Measurements from ENCODE around the gene HSF2. TPM values are rescaled to one million over a fixed set of nuclear protein-coding genes. Genes with fewer than 3 reads are reported as not detected.

Gene HSF2
- total and polyA plus RNA-seq, 2 of the 13 experiments (the other 11 are each of a cell fraction or from before 2014, with no cell fraction given), result 24.8 to 26.4 TPM

GRCh38 chr6:122399348-122400120, at the start of gene HSF2 (continued):
- TF ChIP-seq CBX1 (IDR thresholded peaks at IDR 0.05; ENCODE audit: low read depth) (peak; percentile 84), NFE2 (CRISPR knock-in tag; IDR thresholded peaks at IDR 0.05) (no peak), ZNF607 (CRISPR knock-in tag; IDR thresholded peaks at IDR 0.05; ENCODE audit: borderline replicate concordance) (peak; percentile 83), THAP11 (CRISPR knock-in tag; IDR thresholded peaks at IDR 0.05) (peak; percentile 65), HNF4A (CRISPR knock-in tag; IDR thresholded peaks at IDR 0.05) (peak; percentile 24; the same call in 1 of the 2 replicates), ZNF749 (CRISPR knock-in tag; IDR thresholded peaks at IDR 0.05; ENCODE audit: borderline replicate concordance) (peak; percentile 92), HOXA3 (CRISPR knock-in tag; IDR thresholded peaks at IDR 0.05) (peak; percentile 61), ZNF572 (CRISPR knock-in tag; IDR thresholded peaks at IDR 0.05) (no peak), ZNF496 (CRISPR knock-in tag; IDR thresholded peaks at IDR 0.05; ENCODE audit: insufficient replicate concordance) (no peak), ZFP36L2 (CRISPR knock-in tag; IDR thresholded peaks at IDR 0.05) (no peak), ZBTB33 (CRISPR knock-in tag; IDR thresholded peaks at IDR 0.05) (no peak), ZNF484 (CRISPR knock-in tag; IDR thresholded peaks at IDR 0.05; ENCODE audit: borderline replicate concordance, low read depth) (no peak), CSRNP2 (CRISPR knock-in tag; conservative IDR thresholded peaks at IDR 0.05; ENCODE audit: low read depth) (no peak), ZNF121 (CRISPR knock-in tag; IDR thresholded peaks at IDR 0.05) (no peak; the same call in 1 of the 2 replicates), JUND (CRISPR knock-in tag; IDR thresholded peaks at IDR 0.05) (peak; percentile 62; the same call in 1 of the 2 replicates), KDM5A (IDR thresholded peaks at IDR 0.05; ENCODE audit: borderline replicate concordance, low read length) (peak; percentile 74; the same call in 1 of the 2 replicates), ZSCAN21 (CRISPR knock-in tag; IDR thresholded peaks at IDR 0.05; ENCODE audit: borderline replicate concordance) (no peak; the same call in 1 of the 2 replicates), ZNF609 (CRISPR knock-in tag; IDR thresholded peaks at IDR 0.05; ENCODE audit: borderline replicate concordance) (no peak)
